HG03342 (cell line): ENCODE results near the gene DACT1.

Experiments used
- ATAC-seq: cut with Tn5 transposase; IDR thresholded peaks from one replicate; pipeline ENCODE4 v1.9.1; 2021; ENCODE audit warnings: mild to moderate bottlenecking, moderate library complexity; ENCODE audit not compliant: unreplicated experiment

Gene DACT1

DNA sequence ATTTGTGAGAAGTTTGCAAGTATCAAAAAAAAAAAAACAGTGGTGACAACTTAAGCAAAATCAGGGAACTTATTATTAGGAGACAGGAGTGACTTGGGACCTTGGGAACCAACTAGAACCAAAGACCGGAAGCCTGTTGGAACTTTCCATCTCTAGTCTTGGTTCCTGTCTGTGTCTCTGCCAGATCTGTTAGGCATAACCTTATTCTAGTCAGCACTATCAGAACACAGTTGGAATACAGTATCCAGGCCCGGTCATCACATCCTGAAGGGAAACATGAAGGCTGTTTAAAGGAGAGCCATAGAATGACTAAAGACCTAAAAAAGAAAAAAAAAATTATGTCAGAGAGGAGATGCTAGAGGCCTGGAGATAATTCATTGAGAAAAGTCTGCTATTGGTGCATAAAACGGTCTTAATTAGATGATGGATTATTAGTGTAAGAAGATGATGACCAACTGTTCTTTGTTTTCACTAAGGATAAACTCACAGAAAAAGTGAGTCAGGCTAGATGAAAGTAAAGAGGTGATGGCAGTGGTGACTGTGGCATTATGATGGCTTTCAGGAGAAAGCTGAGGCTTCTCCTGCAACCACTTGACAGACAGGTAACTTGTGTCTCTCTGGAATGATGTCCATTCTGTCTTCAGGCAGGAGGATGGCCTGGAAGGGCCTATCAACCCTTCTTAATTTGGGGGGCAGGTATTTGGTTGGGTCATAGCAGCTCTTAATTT is 28.2 kb downstream of the DACT1 start:
- ATAC-seq = no peak

DNA sequence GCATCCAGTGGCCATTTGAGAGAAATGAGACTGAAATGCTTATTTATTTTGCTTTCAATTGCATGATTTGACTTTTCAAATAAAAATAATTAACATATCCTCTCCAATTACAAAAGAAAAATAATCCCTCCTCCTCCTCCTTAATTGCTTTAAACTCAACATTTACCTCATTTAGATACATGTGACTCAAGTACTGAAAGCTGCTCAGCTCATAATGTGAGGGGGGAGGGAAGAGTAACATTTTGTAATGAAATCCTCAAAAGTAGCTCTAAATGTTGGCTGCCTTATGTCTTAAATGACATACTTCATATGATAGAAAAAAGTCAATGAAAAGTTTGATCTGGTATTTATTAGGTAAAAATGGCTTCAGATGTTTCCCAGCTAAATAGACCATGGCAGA is 29.0 kb downstream of the DACT1 start:
- ATAC-seq = no peak

GRCh38 chr14:58667900-58668299 is 30.1 kb downstream of the DACT1 start:
- ATAC-seq = no peak

- ATAC-seq = no peak
These were observed 31.2 kb downstream of the DACT1 start for GRCh38 chr14:58668848-58669480.

GRCh38 chr14:58669556-58670200 is 31.9 kb downstream of the DACT1 start:
- no peak for ATAC-seq

DNA sequence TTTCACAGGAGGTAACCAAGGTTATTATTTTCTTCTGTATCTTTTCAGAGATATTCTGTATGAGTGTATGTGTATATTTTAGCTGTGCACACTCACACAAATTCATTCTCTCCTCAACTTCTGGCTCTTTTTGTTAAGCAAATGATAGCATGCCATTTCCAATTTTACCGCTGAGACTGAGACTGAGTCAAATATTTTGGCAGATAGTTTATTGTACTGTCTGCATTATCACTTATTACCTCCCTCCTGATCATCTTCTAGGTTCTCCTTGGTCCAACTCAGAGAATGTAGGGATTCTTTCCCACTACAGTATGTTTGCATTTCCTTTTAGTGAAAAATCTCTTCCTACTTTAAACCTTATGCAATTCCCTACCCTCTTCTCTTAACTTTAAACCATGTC is 33.3 kb downstream of the DACT1 start:
- no peak for ATAC-seq

- ATAC-seq = no peak
These were observed 33.7 kb downstream of the DACT1 start for GRCh38 chr14:58671436-58671835.

- no peak for ATAC-seq
These were observed 36.0 kb downstream of the DACT1 start for GRCh38 chr14:58673722-58674121.

DNA sequence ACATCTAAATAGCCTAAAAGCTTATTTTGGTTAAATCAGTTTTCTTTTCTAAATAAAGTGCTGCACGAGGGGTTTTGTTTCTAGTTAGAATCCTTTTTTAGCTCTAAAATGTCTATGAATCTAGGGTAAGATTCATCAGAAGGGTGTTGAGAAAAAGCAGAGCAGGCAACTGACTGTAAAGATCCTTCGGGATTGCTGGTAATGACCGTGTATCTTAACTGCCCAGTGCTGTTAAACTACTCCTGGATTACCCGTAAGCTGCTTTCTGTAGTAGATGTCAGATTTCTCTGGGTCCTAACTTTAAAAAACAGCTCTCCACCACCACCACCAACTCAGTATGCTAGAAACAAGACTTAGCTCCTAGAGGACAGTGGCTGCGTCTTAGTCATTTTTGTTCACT is 39.2 kb downstream of the DACT1 start:
- no peak for ATAC-seq

GRCh38 chr14:58677517-58677916 is 39.8 kb downstream of the DACT1 start:
- no peak for ATAC-seq

- no peak for ATAC-seq
These were observed 40.2 kb downstream of the DACT1 start for GRCh38 chr14:58677996-58678395.

- no peak for ATAC-seq
These were observed 42.9 kb downstream of the DACT1 start for GRCh38 chr14:58680698-58681097.

GRCh38 chr14:58687232-58687795 is 49.6 kb downstream of the DACT1 start:
- ATAC-seq = no peak

- ATAC-seq = no peak
These were observed 53.2 kb downstream of the DACT1 start for GRCh38 chr14:58690801-58691516.

GRCh38 chr14:58693048-58693447 is 55.3 kb downstream of the DACT1 start:
- no peak for ATAC-seq

DNA sequence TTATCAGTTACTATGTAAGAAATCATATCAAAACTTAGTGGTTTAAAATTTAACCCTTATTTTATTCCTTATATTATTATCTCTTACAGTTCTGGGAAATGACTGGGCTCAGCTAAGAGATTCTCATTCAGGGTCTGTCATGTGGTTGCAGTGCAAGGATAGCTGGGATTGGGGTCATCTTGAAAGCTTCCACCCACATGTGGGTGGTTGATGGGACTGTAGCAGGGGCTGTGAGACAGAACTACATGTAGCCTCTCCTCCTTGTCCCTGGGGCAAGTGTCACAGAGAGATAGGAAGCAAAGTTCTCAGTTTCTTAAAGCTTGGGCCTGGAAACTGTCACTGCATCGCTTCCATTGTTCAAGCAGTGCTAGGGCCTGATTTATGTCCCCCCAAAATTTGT is 57.8 kb downstream of the DACT1 start:
- ATAC-seq = no peak

DNA sequence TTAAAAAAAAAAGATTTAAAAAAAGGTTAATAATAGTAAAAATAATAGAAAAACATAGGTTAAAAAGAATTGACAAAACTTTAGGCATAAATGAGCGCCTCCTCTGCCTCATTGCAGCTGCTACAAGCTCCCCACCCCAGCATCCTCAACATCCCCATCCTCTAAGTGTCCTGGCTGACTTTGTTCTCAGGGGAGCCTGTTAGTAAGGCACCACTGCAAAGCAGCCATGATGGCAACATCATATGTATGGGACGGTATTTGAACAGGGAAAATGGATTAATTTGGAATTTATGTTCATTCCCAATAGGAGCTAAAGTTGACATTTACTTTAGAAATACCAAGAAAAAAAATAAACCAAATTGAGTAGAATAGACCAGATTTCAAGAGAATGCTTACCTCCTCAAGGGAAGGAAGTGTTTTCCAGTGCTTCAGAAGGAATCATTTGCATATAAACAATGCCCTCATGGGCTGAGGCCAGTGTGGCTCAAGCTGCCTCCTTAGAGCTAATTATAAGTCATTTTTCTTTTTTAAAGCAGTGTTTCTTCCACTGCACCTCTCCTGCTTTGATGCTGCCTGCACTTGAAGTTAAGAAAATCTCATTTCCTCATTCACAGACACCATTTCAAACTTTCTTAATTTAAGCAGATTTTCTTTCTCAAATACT is 59.6 kb downstream of the DACT1 start:
- ATAC-seq = no peak
